K562 (cell line): ENCODE measurements around the gene MAP4K4. TPM values are rescaled to one million over a fixed set of nuclear protein-coding genes. Genes with fewer than 3 reads are reported as not detected.

Experiments used
- ATAC-seq: fragments of 200-7000 bp; cut with Tn5 transposase; 3 replicates; pipeline ENCODE4 v1.9.1; 2020; ENCODE audit warnings: moderate library complexity
- BruUV-seq: library from RNA; stranded (reverse); fragments of 400-500 nt; replicated peaks from 2 replicates; lab custom pipeline; 2021; lab: Mats Ljungman, UMichigan
- CTCF ChIA-PET: fragments of 300-600 bp; formaldehyde crosslinking; extraction: SDS; loops from one replicate; lab custom pipeline; 2021; ENCODE audit warnings: low intra/inter-chr PET ratio; lab: Yijun Ruan, JAX
- POLR2A ChIA-PET: fragments of 300-600, 350-650 bp; sonication (Branson Sonifier 250); formaldehyde crosslinking; extraction: SDS; loops from one replicate; lab custom pipeline; 2021; ENCODE audit warnings: antibody characterized with exemption, inconsistent platforms; lab: Yijun Ruan, JAX
- DNase-seq, 4 experiments: peaks; one replicate each; pipeline versions ENCODE4 v3.0.0 to v3.0.0-alpha.2; 2011 to 2018; ENCODE audit warnings: low spot score in 3 of 4, mixed read lengths in 3 of 4; ENCODE audit errors: extremely low read depth in 1 of 4
- FAIRE-seq: peaks from 2 replicates; lab custom pipeline; 2011; peaks lifted over from hg19 to GRCh38; lab: Jason Lieb, UNC
- H2AFZ ChIP-seq: 2 replicates; pipeline ENCODE4 v1.6.0; 2011; ENCODE audit warnings: low read depth, low read length, control low read depth, inconsistent platforms
- H3K27ac ChIP-seq: fragments of 200-600 bp; 3 replicates; pipeline ENCODE4 v1.8.0; 2011; ENCODE audit warnings: low read depth, mild to moderate bottlenecking, control low read depth, inconsistent platforms, low read length, moderate library complexity, mixed read lengths; ENCODE audit errors: extremely low read depth
- H3K27me3 ChIP-seq, 2 experiments: fragments of 300-600 bp in 1 of 2; 2 replicates in 1 of 2; 3 replicates in 1 of 2; pipeline versions ENCODE4 v1.6.0 to v1.8.0; 2011; ENCODE audit warnings: inconsistent platforms in 2 of 2, low read length in 2 of 2, mild to moderate bottlenecking in 1 of 2, mixed read lengths in 1 of 2, moderate library complexity in 1 of 2; ENCODE audit not compliant: control insufficient read depth in 2 of 2, insufficient read depth in 2 of 2
- H3K36me3 ChIP-seq: fragments of 300-600 bp; 3 replicates; pipeline ENCODE4 v1.8.0; 2011; ENCODE audit warnings: mild to moderate bottlenecking, low read length, inconsistent platforms; ENCODE audit not compliant: control insufficient read depth, insufficient read depth
- H3K4me1 ChIP-seq, 2 experiments: fragments of 200-600 bp in 1 of 2; replicated peaks in 1 of 2; 2 replicates in 1 of 2; 3 replicates in 1 of 2; pipeline versions ENCODE4 v1.5.1 to v1.8.0; 2011; ENCODE audit warnings: inconsistent platforms in 2 of 2, low read length in 2 of 2, mild to moderate bottlenecking in 1 of 2, mixed read lengths in 1 of 2, moderate library complexity in 1 of 2; ENCODE audit not compliant: control insufficient read depth in 2 of 2, insufficient read depth in 2 of 2
- H3K4me2 ChIP-seq: 2 replicates; pipeline ENCODE4 v1.6.1; 2011; ENCODE audit warnings: low read length, control low read depth, inconsistent platforms, mixed read lengths; ENCODE audit not compliant: insufficient read depth
- H3K4me3 ChIP-seq: fragments of 200-600 bp; sonication (generic), shearing (Covaris generic); 2 replicates; pipeline ENCODE4 v1.5.1; 2016; ENCODE audit warnings: control low read depth, inconsistent platforms
- H3K79me2 ChIP-seq: fragments of 200-600 bp; 3 replicates; pipeline ENCODE4 v1.8.0; 2011; ENCODE audit warnings: low read length, inconsistent platforms; ENCODE audit not compliant: control insufficient read depth, insufficient read depth
- H3K9ac ChIP-seq, 2 experiments: 2 replicates each; pipeline versions ENCODE4 v1.6.0 to v1.6.1; 2011; ENCODE audit warnings: low read depth in 2 of 2, low read length in 2 of 2, control low read depth in 1 of 2, inconsistent platforms in 1 of 2, mild to moderate bottlenecking in 1 of 2, mixed read lengths in 1 of 2; ENCODE audit not compliant: insufficient read depth in 1 of 2
- H3K9me1 ChIP-seq: one replicate; pipeline ENCODE4 v1.6.0; 2011; ENCODE audit warnings: inconsistent platforms, mild to moderate bottlenecking, low read length, moderate library complexity; ENCODE audit not compliant: control insufficient read depth, insufficient read depth
- H3K9me3 ChIP-seq: replicated peaks from 2 replicates; pipeline ENCODE4 v1.5.1; 2011; ENCODE audit warnings: low read depth, low read length, inconsistent platforms; ENCODE audit not compliant: control insufficient read depth, insufficient read depth
- H4K20me1 ChIP-seq: replicated peaks from 2 replicates; pipeline ENCODE4 v1.6.1; 2011; ENCODE audit warnings: low read length, inconsistent platforms, mixed read lengths; ENCODE audit not compliant: control insufficient read depth, insufficient read depth
- CC2D1A ChIP-seq: fragments of 450-650 bp; IDR thresholded peaks from 2 replicates; pipeline ENCODE4 v1.6.1; 2017; ENCODE audit warnings: mild to moderate bottlenecking
- CTCFL ChIP-seq: IDR thresholded peaks from 2 replicates; pipeline ENCODE4 v1.6.1; 2011; ENCODE audit warnings: borderline replicate concordance, low read depth, mild to moderate bottlenecking, moderate library complexity, low read length; ENCODE audit not compliant: insufficient read depth, poor library complexity, severe bottlenecking
- FOXM1 ChIP-seq, 2 experiments: fragments of 450-650 bp in 1 of 2; sonication (generic) in 1 of 2; formaldehyde crosslinking in 1 of 2; IDR thresholded peaks; 2 replicates each; pipeline versions ENCODE4 v1.6.1 to v1.9.0; 2017 to 2022; ENCODE audit warnings: low read depth in 2 of 2, mild to moderate bottlenecking in 2 of 2, missing genetic modification reagents in 1 of 2, moderate library complexity in 1 of 2
- KLF1 ChIP-seq: fragments of 450-650 bp; IDR thresholded peaks from 2 replicates; pipeline ENCODE4 v1.6.1; 2016; ENCODE audit warnings: missing genetic modification characterization, missing compliant biosample characterization
- SRSF1 ChIP-seq: fragments of 200-400 bp; formaldehyde crosslinking; IDR thresholded peaks from 2 replicates; pipeline ENCODE4 v1.6.1; 2017; ENCODE audit warnings: mild to moderate bottlenecking, low read depth, low read length, moderate library complexity
- WGBS: fragments of 100-300 bp; shearing (Covaris generic); methylation state at CpG from one replicate; pipeline ENCODE4 v1.1.6; 2016; ENCODE audit warnings: low coverage, mixed read lengths; ENCODE audit not compliant: insufficient coverage; ENCODE audit errors: missing lambda C conversion rate; 5-methylcytosine and 5-hydroxymethylcytosine counted together
- in situ Hi-C: fragments of 300-500 bp; cut with MboI; formaldehyde crosslinking; loops from 4 replicates; pipeline ENCODE4 v1.15.0; 2018; ENCODE audit warnings: inconsistent platforms, mixed read lengths
- intact Hi-C: fragments of 100-400 bp; cut with micrococcal nuclease; formaldehyde crosslinking; loops from 2 replicates; pipeline ENCODE4 v1.14.2; 2022
- polyA plus RNA-seq, 8 experiments: library from polyadenylated mRNA; depleted of rRNA in 4 of 8; stranded (reverse) in 5 of 8; unstranded in 3 of 8; fragments of >200 nt; fragmentation: Nextera tagmentation in 2 of 8; fragmentation: Illumina TruSeq in 1 of 8; extraction: Ambion mirVana in 2 of 8; extraction: Trizol in 1 of 8; gene quantifications; 2 replicates each; pipeline versions ENCODE4 v1.2.1 to v1.2.3, GENCODE V29; 2011 to 2014; ENCODE audit warnings: inconsistent platforms in 1 of 8, missing spikeins in 1 of 8
- total RNA-seq, 7 experiments: library from RNA; depleted of rRNA in 6 of 7; stranded (reverse); fragments of >200 nt in 6 of 7; fragmentation: Illumina TruSeq in 2 of 7; extraction: Trizol in 2 of 7; gene quantifications; 2 replicates each; pipeline versions ENCODE4 v1.2.1 to v1.2.3, GENCODE V29; 2011 to 2021; ENCODE audit warnings: low replicate concordance in 1 of 7
- TF ChIP-seq, protein P1 (sequence below): fragments of 250-450 bp; sonication (Bioruptor Pico); IDR thresholded peaks from 2 replicates; pipeline ENCODE4 v1.5.1; 2021; ENCODE audit warnings: mild to moderate bottlenecking
- TF ChIP-seq, protein P2 (sequence below): fragments of 450-650 bp; formaldehyde crosslinking; IDR thresholded peaks from 2 replicates; pipeline ENCODE4 v1.4.0; 2020; ENCODE audit warnings: mild to moderate bottlenecking, moderate library complexity

MAP4K4 gene
- total and polyA plus RNA-seq, 9 of the 15 experiments (the other 6 are each of a cell fraction or from before 2014, with no cell fraction given): 7.6 to 76.4 (median 50.6) TPM

DNA sequence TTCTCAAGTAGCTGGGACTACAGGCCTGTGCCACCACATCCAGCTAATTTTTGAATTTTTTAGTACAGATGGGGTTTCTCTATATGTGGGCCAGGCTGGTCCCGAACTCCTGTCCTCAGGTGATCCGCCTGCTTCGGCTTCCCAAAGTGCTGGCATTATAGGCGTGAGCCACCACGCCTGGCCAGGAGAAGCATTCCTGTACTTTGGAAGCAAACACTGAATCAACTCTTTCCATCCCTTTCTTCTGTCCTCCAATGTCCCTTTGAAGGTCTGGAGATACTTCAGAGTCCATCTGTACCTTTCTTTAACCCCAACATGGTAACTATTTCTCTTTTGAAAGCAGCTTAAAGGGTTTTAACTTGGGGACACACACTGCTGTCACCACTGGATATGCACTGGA lies 23.6 kb upstream of the MAP4K4 start:
- Histone ChIP-seq H4K20me1 (no peaks in the 10 kb centered on the region), H3K9ac (no peak overlapping the region), H3K9me1 (no peaks in the 10 kb centered on the region), H3K36me3 (no peaks in the 10 kb centered on the region), H3K4me1 (no peaks in the 10 kb centered on the region), H3K4me2 (no peak overlapping the region), H3K4me3 (no peak overlapping the region), H3K79me2 (no peaks in the 10 kb centered on the region), H3K9me3 (peaks cover 5% of the 10 kb centered on the region; the same call in 1 of the 2 replicates), H3K27ac (no peak overlapping the region), H3K27me3 (no peaks in the 10 kb centered on the region), H2AFZ (no peak overlapping the region)
- DNase-seq: no peak
- TF ChIP-seq, protein P1, sequence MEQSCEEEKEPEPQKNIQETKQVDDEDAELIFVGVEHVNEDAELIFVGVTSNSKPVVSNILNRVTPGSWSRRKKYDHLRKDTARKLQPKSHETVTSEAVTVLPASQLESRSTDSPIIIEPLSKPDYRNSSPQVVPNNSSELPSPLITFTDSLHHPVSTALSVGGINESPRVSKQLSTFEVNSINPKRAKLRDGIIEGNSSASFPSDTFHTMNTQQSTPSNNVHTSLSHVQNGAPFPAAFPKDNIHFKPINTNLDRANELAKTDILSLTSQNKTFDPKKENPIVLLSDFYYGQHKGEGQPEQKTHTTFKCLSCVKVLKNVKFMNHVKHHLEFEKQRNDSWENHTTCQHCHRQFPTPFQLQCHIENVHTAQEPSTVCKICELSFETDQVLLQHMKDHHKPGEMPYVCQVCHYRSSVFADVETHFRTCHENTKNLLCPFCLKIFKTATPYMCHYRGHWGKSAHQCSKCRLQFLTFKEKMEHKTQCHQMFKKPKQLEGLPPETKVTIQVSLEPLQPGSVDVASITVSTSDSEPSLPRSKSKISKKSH (CRISPR knock-in tag): no peak
- TF ChIP-seq, protein P2, sequence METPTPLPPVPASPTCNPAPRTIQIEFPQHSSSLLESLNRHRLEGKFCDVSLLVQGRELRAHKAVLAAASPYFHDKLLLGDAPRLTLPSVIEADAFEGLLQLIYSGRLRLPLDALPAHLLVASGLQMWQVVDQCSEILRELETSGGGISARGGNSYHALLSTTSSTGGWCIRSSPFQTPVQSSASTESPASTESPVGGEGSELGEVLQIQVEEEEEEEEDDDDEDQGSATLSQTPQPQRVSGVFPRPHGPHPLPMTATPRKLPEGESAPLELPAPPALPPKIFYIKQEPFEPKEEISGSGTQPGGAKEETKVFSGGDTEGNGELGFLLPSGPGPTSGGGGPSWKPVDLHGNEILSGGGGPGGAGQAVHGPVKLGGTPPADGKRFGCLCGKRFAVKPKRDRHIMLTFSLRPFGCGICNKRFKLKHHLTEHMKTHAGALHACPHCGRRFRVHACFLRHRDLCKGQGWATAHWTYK (CRISPR knock-in tag): no peak
- TF ChIP-seq SRSF1 (no peak), CTCFL (no peak), FOXM1 (IDR thresholded peaks at IDR 0.05; ENCODE audit: low read depth) (no peak), FOXM1 (CRISPR knock-in tag; IDR thresholded peaks at IDR 0.05; ENCODE audit: low read depth) (no peak), KLF1 (no peak), CC2D1A (no peak)
- in situ Hi-C loops: no loop called here
- CTCF ChIA-PET: no interaction called here
- POLR2A ChIA-PET: interaction anchor here (0.5 to 0.7 kb wide), 2 partner anchors 292 to 565 kb away, joined by 3 to 4 read pairs; no protein-coding TSS in a partner anchor
- 75% methylated on average over 4 of the region's 5 CpGs for WGBS
- no TSS peak for BruUV-seq
- intact Hi-C loops: no loop called here
- ATAC-seq: no peak
- FAIRE-seq: no peak
